Activated T-helper 1 cell treated with Interleukin-2 at 50 U/mL for 16 hours (primary cell): ENCODE results near the gene RCOR1.

Experiments
- DNase-seq: peaks from one replicate; pipeline ENCODE4 v3.0.0-alpha.2; 2020; ENCODE audit warnings: low read depth

The RCOR1 gene

DNA sequence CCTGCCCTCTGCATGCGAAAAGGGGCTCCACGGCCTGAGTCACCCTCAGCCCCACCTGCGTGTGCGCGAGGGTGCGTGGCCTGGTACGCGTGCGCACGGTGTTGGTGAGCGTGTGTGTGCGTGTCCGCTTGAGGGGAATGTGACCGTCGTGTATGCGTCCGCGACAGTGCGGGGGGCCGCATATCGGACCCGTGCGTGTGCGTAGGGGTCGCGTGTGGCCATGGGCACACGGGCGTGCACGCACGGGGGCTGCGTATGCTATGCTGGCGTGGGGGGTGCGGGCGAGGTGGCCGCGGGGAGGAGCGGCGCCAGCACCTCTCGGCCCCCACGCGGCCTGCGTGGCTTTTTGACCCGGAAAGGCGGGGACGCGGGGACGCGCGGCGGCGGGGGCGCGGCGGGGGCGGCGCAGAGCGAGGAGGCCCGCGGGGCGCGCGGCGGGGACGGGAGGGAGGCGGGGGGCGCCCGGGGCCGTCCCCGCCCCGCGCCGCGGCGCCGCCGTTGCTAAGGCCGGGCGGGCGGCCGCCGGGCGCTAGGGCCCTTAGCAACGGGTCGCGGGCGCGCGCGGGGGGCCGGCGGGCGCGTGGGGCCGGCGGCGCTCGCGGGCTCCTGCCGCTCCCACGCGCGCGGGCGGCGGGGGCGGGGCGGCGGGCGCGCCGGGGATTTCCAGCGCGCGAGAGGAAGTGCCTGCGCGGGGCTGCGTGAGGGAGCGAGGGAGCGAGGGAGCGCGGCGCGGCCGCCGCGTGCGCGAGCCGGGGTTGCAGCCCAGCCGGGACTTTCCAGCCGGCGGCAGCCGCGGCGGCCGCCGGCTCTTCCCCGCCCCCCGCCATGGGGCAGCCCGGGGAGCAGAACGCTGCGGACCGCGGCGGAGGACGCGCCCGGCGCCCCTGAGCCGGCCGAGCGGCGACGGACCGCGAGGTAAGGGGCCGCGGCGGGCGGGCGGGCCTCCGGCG lies 184.6 kb downstream of the RCOR1 start, which contains the start of gene TRAF3:
TRAF3 (plus strand) TSS at position 689 of the 950 bp plus-strand sequence. CDS start 92,753 bp downstream, outside the sequence.
- DNase-seq = peak; percentile 86

DNA sequence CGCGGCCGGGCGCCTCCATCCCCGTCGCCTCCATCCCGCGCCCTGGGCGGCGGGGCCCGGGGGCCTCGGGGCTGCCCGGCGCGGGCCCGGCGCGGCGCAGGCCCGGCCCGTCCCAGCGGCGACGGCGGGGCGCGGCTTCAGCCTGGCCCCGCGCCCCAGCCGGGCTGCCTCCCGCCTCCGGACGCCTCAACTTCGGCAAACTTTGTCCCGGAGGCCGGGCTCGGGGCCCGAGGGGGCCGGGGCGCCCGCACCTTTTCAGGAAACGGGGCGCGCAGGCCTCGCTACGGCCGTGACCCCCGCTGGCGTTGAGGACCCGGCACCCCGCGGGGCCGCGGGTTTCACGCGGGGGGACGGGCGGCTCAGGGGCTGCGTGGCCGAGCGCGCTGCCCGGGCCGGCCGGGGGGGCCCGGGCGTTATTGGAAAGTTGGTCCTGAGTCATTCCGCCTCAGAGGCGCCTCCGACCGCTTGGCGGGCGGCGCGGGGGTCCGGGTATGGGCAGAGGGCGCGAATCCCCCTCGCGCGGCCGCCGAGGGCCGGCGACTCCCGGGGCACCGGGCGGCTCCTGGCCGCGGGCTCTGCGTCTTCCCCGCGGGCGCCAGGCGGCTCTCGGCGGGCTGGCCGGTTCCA lies 185.4 kb downstream of the RCOR1 start:
- DNase-seq = no peak

DNA sequence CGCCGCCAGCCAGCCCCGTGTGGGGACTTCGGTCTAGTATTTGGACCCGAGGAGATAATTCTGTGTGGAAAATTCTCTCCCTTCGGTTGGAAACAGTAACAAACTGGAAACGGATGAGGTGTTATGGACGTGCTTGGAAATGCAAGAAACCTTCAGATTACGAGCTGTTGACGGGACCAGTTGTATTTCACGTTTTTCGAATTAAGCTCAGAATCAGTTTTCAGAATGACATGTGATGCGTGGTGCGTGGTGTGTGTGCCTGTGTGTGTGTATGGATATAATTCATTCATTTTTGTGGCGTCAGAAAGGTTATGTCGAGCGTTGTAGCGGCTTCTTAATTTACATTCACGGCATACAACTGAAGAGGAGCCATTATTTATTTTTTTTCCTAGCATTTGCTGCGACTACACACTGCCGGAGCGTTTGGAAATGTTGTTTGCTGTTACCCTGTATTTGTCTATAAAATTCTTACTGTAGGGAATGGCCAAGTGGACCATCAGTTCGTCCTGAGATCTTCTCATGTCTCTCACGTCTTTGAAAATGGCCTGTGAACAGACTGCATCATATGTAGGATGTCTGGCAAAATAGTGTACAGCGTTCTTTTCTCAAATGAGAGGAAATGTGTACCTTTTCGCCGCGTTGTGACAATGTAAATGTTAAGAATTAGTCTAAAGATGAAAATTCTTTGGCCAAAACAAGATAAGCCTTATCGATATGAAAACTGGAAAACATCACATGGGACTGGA lies 186.1 kb downstream of the RCOR1 start:
- no peak for DNase-seq

DNA sequence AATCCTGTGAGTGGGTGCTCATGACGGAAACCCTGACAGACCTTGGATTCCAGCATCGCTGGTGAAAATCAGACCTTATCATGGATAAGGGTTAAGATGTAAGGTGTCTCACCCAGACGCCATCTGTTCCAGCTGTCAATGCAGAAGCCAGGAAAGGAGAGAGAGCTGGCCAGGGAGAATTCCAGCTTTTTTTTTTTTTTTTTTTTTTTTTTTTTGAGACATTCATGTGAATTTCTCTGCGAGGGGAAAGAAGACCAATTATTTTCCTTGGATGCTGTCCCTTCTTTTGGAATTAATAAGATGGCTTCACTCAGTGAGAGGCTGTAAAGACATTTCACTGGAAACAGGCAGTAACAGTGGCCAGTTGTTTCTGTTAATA lies 186.6 kb downstream of the RCOR1 start:
- no peak for DNase-seq

DNA sequence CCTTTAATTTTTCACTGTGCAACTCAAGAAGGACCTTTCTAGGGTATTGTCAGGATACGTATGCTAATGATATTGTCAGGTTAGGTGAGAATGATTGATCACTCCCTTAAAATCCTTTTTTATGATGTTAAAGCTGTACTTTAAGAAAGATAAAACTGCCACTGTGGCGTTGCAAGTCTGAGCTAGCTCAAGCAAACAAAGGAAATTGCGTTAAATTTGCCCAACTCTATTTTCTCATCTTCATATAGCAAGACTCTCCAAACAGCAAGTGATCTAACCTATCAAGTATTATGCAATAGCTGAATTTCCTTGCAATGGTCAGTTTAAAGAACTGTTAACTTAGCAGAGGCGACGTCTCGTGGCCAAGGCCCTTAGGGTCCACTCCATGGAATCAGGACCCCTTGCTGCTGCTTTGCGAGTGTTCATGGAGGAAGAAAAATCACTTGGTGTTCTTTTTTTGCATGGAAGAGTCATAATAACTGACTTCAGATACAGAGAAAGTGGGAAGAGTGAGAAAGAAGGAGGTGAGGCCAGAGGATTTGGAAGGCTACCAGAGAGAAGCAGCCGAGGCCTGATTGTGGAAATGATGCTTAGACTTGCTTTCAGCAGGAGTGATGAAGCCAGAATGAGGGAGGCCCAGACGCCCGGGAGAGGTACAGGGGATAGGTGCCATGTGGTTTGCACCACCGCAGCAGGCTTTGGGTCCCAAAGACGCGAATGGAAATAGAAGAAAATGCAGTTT lies 187.3 kb downstream of the RCOR1 start:
- no peak for DNase-seq
